Prostate gland (tissue), 2 donors: Measurements from ENCODE around the gene ATP11B. TPM values are rescaled to one million over a fixed set of nuclear protein-coding genes. Genes with fewer than 3 reads are reported as not detected.

ENCODE experiments used
- DNase-seq: peaks from one replicate; pipeline ENCODE4 v3.0.0-alpha.2; 2019; ENCODE audit warnings: low spot score
- H3K27ac ChIP-seq, 2 donors: fragments of 200-600 bp; sonication (generic); 2 replicates each; pipeline ENCODE4 v1.5.1; 2017 to 2019
- H3K27me3 ChIP-seq: fragments of 200-600 bp; sonication (generic); replicated peaks from 2 replicates; pipeline ENCODE4 v1.5.1; 2019; ENCODE audit not compliant: insufficient read depth
- H3K36me3 ChIP-seq, 2 donors: fragments of 200-600 bp; sonication (generic); 1 replicate in 1 of 2; 2 replicates in 1 of 2; pipeline versions ENCODE4 v1.5.1 to v1.8.1; 2017 to 2019
- H3K4me1 ChIP-seq: fragments of 200-600 bp; sonication (generic); replicated peaks from 2 replicates; pipeline ENCODE4 v1.5.1; 2019
- H3K4me3 ChIP-seq, 2 donors: fragments of 200-600 bp; sonication (generic); 2 replicates each; pipeline ENCODE4 v1.5.1; 2017 to 2019
- H3K9me3 ChIP-seq: fragments of 200-600 bp; sonication (generic); 2 replicates; pipeline ENCODE4 v1.5.1; 2017
- POLR2A ChIP-seq: fragments of 450-650 bp; IDR thresholded peaks from one replicate; pipeline ENCODE4 v1.6.1; 2016; ENCODE audit warnings: antibody characterized with exemption, mild to moderate bottlenecking
- POLR2AphosphoS5 ChIP-seq: sonication (generic); formaldehyde crosslinking; IDR thresholded peaks from one replicate; pipeline ENCODE4 v1.6.1; 2017; ENCODE audit warnings: antibody characterized with exemption
- WGBS: methylation state at CpG from one replicate; pipeline ENCODE4 v1.1.5; 2018; 5-methylcytosine and 5-hydroxymethylcytosine counted together
- intact Hi-C: fragments of 100-400 bp; cut with DNase I; formaldehyde crosslinking; loops from one replicate; pipeline ENCODE4 v1.14.2; 2022
- total RNA-seq, 2 donors: library from RNA; depleted of rRNA; stranded (reverse); fragments of >200 nt; gene quantifications; one replicate each; pipeline ENCODE4 v1.1.0, GENCODE V29; 2016
- TF ChIP-seq, protein P1 (sequence below), 4 experiments: fragments of 200-600 bp in 2 of 4; fragments of 450-650 bp in 2 of 4; sonication (generic) in 2 of 4; IDR thresholded peaks; 1 replicate in 3 of 4; 2 replicates in 1 of 4; pipeline ENCODE4 v1.5.1; 2016 to 2019; ENCODE audit warnings: antibody characterized with exemption in 4 of 4, mild to moderate bottlenecking in 2 of 4, moderate library complexity in 2 of 4

Gene ATP11B
- total RNA-seq, 2 donors from 2014 or later: 120 to 122 TPM

DNA sequence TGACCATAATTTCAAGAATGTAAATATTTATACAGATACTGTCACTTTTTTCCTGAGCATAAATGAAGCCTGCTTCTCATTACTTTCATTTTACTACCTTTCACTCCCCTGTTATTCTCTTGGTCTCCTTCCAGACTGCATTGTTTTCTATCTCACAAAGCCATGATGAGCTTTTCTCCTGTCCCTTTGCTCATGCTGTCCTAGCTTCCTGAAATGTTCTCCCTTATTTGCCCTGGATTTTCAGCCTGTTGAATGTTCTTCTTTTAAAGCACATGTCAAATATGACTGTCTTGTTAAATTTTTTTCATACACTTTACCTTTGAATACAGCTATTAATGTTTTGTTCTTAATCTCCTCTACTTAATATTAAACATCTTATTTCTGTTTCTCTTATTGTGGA lies 31.7 kb downstream of the ATP11B start:
- intact Hi-C loops: no loop called here
- Histone ChIP-seq H3K9me3 (no peaks in the 10 kb centered on the region), H3K4me1 (no peaks in the 10 kb centered on the region), H3K36me3 (no peaks in the 10 kb centered on the region), H3K27me3 (no peaks in the 10 kb centered on the region), H3K27ac (peak overlapping the region; percentile 28 to 52), H3K4me3 (no peak overlapping the region)
- peak; percentile 78 for TF ChIP-seq POLR2AphosphoS5
- no peak for TF ChIP-seq POLR2A
- TF ChIP-seq, protein P1, sequence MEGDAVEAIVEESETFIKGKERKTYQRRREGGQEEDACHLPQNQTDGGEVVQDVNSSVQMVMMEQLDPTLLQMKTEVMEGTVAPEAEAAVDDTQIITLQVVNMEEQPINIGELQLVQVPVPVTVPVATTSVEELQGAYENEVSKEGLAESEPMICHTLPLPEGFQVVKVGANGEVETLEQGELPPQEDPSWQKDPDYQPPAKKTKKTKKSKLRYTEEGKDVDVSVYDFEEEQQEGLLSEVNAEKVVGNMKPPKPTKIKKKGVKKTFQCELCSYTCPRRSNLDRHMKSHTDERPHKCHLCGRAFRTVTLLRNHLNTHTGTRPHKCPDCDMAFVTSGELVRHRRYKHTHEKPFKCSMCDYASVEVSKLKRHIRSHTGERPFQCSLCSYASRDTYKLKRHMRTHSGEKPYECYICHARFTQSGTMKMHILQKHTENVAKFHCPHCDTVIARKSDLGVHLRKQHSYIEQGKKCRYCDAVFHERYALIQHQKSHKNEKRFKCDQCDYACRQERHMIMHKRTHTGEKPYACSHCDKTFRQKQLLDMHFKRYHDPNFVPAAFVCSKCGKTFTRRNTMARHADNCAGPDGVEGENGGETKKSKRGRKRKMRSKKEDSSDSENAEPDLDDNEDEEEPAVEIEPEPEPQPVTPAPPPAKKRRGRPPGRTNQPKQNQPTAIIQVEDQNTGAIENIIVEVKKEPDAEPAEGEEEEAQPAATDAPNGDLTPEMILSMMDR (IDR thresholded peaks at IDR 0.05): no peak
- DNase-seq: peak; percentile 49

DNA sequence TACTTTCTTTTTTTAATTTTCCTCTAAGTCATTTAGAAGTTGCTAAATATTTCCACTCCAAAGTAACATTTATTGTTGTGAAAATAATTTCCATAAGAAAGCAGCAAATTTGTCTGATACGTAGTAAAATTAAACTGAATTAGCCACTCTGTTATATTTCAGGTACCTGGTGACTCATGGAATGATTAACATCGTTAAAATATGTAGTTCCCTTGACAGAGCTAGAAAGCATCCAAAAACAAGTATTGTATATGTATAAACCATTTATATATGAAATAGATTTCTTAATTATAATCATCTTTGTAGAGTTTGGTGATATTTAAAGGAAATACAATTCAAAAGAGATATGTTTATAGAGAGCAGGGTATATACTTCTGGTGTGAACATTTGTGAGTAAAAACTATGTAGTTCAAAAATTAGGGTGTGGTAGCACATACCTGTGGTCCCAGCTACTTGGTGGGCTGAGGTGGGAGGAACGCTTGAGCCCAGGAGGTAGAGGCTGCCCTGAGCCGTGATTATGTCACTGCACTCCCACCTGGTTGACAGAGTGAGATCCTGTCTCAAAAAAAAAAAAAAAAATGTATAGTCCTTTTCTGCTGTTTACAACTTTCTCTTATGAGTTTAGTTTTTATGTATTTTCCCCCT lies 36.6 kb downstream of the ATP11B start:
- no peak overlapping the region for H3K4me3 ChIP-seq
- H3K27ac ChIP-seq: no peak overlapping the region
- no peaks in the 10 kb centered on the region for H3K36me3 ChIP-seq
- H3K9me3 ChIP-seq: no peaks in the 10 kb centered on the region
- no peaks in the 10 kb centered on the region for H3K4me1 ChIP-seq
- H3K27me3 ChIP-seq: no peaks in the 10 kb centered on the region
- intact Hi-C loops: no loop called here
- DNase-seq: no peak
- 88% methylated on average over 4 of the region's 4 CpGs for WGBS
- no peak for TF ChIP-seq POLR2A
- TF ChIP-seq, protein P1 (IDR thresholded peaks at IDR 0.05): no peak
- no peak for TF ChIP-seq POLR2AphosphoS5

- Histone ChIP-seq H3K27ac (no peak overlapping the region), H3K4me3 (no peak overlapping the region), H3K9me3 (no peaks in the 10 kb centered on the region), H3K27me3 (no peaks in the 10 kb centered on the region), H3K36me3 (no peaks in the 10 kb centered on the region), H3K4me1 (no peaks in the 10 kb centered on the region)
- 48% methylated on average over 3 of the region's 3 CpGs for WGBS
- intact Hi-C loops: loop anchor here (5.0 kb wide), 1 partner anchor 126 kb away; no protein-coding TSS in a partner anchor
- DNase-seq: no peak
- TF ChIP-seq, protein P1 (IDR thresholded peaks at IDR 0.05): peak in 3 of 4 experiments; percentile 42 to 50 (median 46)
- no peak for TF ChIP-seq POLR2A
Measured at GRCh38 chr3:182837855-182838454, 44.7 kb downstream of the ATP11B start.

- no peak overlapping the region for H3K4me3 ChIP-seq
- TF ChIP-seq POLR2AphosphoS5: no peak
- TF ChIP-seq, protein P1 (IDR thresholded peaks at IDR 0.05): no peak
- no peak for TF ChIP-seq POLR2A
- 89% methylated on average over 4 of the region's 4 CpGs for WGBS
- no peaks in the 10 kb centered on the region for H3K36me3 ChIP-seq
- no peak overlapping the region for H3K27ac ChIP-seq
- intact Hi-C loops: no loop called here
- H3K4me1 ChIP-seq: no peaks in the 10 kb centered on the region
- no peaks in the 10 kb centered on the region for H3K27me3 ChIP-seq
- no peaks in the 10 kb centered on the region for H3K9me3 ChIP-seq
- no peak for DNase-seq
Measured at GRCh38 chr3:182843478-182843877, 50.2 kb downstream of the ATP11B start.

DNA sequence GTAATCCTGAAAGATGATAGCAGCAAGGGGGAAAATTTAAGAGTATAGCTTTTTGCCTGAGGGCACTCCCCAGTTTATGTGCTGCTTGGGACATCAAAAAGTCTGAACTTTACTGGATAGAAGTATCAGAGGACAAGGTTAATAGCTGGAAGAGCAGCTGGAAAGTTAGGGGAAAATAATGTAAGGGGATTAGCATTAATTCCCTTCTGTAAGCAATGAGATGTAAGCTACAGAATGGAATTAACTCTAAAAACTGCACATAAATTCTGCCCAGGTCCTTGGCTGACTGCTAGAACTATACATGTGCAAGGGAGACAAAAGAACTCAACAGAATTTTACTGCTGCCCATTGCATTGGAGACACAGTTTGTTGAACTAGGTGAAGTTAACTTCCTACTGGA lies 55.6 kb downstream of the ATP11B start:
- H3K27me3 ChIP-seq: no peaks in the 10 kb centered on the region
- intact Hi-C loops: no loop called here
- TF ChIP-seq, protein P1 (IDR thresholded peaks at IDR 0.05): no peak
- TF ChIP-seq POLR2AphosphoS5: no peak
- no peak for TF ChIP-seq POLR2A
- no peaks in the 10 kb centered on the region for H3K9me3 ChIP-seq
- H3K4me3 ChIP-seq: no peak overlapping the region
- H3K27ac ChIP-seq: no peak overlapping the region
- H3K36me3 ChIP-seq: no peaks in the 10 kb centered on the region
- no peak for DNase-seq
- H3K4me1 ChIP-seq: no peaks in the 10 kb centered on the region
